Measurements from ENCODE around the gene MAD2L2. TPM values are rescaled to one million over a fixed set of nuclear protein-coding genes. Genes with fewer than 3 reads are reported as not detected.

Gene MAD2L2
- total and polyA plus RNA-seq, 2 donors (not counting 1 experiment from before 2014, with no cell fraction given) = 35.0 to 48.9 TPM

DNA sequence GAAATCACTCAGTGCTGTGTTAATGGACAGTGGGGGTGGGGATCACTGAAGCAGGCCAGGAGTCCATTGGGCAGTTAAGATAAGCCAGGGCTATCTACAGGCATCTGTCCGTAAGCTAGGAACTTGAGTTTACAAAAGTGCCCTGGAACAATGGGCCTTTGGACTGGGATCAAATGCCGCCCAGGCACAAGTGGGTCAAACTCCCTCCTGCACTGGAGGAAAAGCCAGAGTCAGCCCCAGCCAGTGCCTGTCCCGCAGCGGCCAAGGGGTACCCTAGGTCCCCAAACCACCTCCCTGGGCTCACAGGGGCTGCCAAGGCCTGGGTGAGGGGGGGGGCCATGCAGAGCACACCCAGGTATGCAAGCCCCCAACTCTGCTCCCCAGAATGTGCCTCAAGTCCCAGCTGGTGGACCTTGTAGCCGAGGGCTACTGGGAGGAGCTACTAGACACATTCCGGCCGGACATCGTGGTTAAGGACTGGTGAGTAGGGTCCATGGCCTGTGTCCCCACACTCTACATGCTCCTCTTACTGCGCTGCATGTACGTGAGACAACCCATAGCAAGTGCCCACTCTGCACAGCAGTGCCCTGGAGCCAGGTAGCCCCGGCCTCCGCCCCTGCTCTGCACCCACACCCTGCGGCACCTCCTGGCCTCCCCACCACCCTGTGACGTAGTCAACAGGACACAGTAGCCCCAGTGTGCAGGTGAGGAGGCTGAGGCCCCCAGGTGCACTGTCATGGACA, 9.2 kb downstream of the MAD2L2 start:
- Histone ChIP-seq H3K27ac (ENCODE audit: insufficient read depth, low read length) (no peak overlapping the region), H3K4me3 (replicated peaks in 1 of 4; ENCODE audit: control extremely low read depth in 1 of 4, insufficient read depth in 1 of 4, low read depth in 3 of 4, low read length in 4 of 4) (no peak overlapping the region), H3K4me2 (ENCODE audit: extremely low read depth, insufficient read depth, low read length) (no peak overlapping the region), H3K9me3 (ENCODE audit: control insufficient read depth, insufficient read depth, low read depth, low read length) (no peaks in the 10 kb centered on the region), H3K4me1 (ENCODE audit: control insufficient read depth, extremely low read depth, insufficient read depth, low read length) (no peaks in the 10 kb centered on the region), H2AFZ (ENCODE audit: low read length) (no peak overlapping the region), H3K9ac (ENCODE audit: insufficient read depth, low read length) (no peak overlapping the region), H3K36me3 (ENCODE audit: control insufficient read depth, insufficient read depth, low read length) (peaks cover 17% of the 10 kb centered on the region), H3K27me3 (ENCODE audit: control insufficient read depth, insufficient read depth, low read length) (no peaks in the 10 kb centered on the region), H4K20me1 (ENCODE audit: control insufficient read depth, extremely low read depth, insufficient read depth, low read length) (no peaks in the 10 kb centered on the region), H3K79me2 (ENCODE audit: control insufficient read depth, insufficient read depth, low read length) (no peaks in the 10 kb centered on the region)
- no peak for DNase-seq (ENCODE audit: low read depth in 2 of 2)
- TF ChIP-seq CTCF (conservative IDR thresholded peaks at IDR 0.05 in 1 of 2, IDR thresholded peaks at IDR 0.05 in 1 of 2; ENCODE audit: low read depth in 1 of 2, low read length in 2 of 2) (no peak), EZH2 (IDR thresholded peaks at IDR 0.05; ENCODE audit: low read length, missing control alignments) (no peak)

DNA sequence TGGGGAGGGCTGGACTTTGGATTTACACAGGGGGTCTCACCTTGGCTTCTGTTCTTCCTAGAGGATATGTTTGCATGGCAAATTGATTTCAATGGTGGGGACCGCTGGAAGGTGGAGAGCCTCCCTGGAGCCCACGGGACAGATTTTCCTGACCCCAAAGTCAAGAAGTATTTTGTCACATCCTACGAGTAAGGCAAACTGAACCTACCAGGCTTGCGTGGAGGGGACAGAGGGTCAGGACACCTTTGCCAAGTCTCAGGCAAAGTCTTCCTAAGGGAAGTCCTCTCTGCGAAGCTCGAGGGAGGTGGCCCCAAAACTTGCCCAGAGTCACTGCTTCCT, 9.8 kb downstream of the MAD2L2 start:
- Histone ChIP-seq H3K27me3 (ENCODE audit: control insufficient read depth, insufficient read depth, low read length) (no peaks in the 10 kb centered on the region), H2AFZ (ENCODE audit: low read length) (no peak overlapping the region), H3K36me3 (ENCODE audit: control insufficient read depth, insufficient read depth, low read length) (peaks cover 17% of the 10 kb centered on the region), H3K79me2 (ENCODE audit: control insufficient read depth, insufficient read depth, low read length) (no peaks in the 10 kb centered on the region), H4K20me1 (ENCODE audit: control insufficient read depth, extremely low read depth, insufficient read depth, low read length) (no peaks in the 10 kb centered on the region), H3K4me3 (replicated peaks in 1 of 4; ENCODE audit: control extremely low read depth in 1 of 4, insufficient read depth in 1 of 4, low read depth in 3 of 4, low read length in 4 of 4) (no peak overlapping the region), H3K9ac (ENCODE audit: insufficient read depth, low read length) (no peak overlapping the region), H3K4me1 (ENCODE audit: control insufficient read depth, extremely low read depth, insufficient read depth, low read length) (no peaks in the 10 kb centered on the region), H3K9me3 (ENCODE audit: control insufficient read depth, insufficient read depth, low read depth, low read length) (no peaks in the 10 kb centered on the region), H3K27ac (ENCODE audit: insufficient read depth, low read length) (no peak overlapping the region), H3K4me2 (ENCODE audit: extremely low read depth, insufficient read depth, low read length) (no peak overlapping the region)
- DNase-seq (ENCODE audit: low read depth in 2 of 2) = no peak
- TF ChIP-seq CTCF (conservative IDR thresholded peaks at IDR 0.05 in 1 of 2, IDR thresholded peaks at IDR 0.05 in 1 of 2; ENCODE audit: low read depth in 1 of 2, low read length in 2 of 2) (no peak), EZH2 (IDR thresholded peaks at IDR 0.05; ENCODE audit: low read length, missing control alignments) (no peak)

GRCh38 chr1:11670747-11671146, 10.2 kb downstream of the MAD2L2 start:
- Histone ChIP-seq H3K4me2 (ENCODE audit: extremely low read depth, insufficient read depth, low read length) (no peak overlapping the region), H3K9ac (ENCODE audit: insufficient read depth, low read length) (no peak overlapping the region), H4K20me1 (ENCODE audit: control insufficient read depth, extremely low read depth, insufficient read depth, low read length) (no peaks in the 10 kb centered on the region), H3K4me1 (ENCODE audit: control insufficient read depth, extremely low read depth, insufficient read depth, low read length) (no peaks in the 10 kb centered on the region), H2AFZ (ENCODE audit: low read length) (no peak overlapping the region), H3K27me3 (ENCODE audit: control insufficient read depth, insufficient read depth, low read length) (no peaks in the 10 kb centered on the region), H3K4me3 (replicated peaks in 1 of 4; ENCODE audit: control extremely low read depth in 1 of 4, insufficient read depth in 1 of 4, low read depth in 3 of 4, low read length in 4 of 4) (no peak overlapping the region), H3K27ac (ENCODE audit: insufficient read depth, low read length) (no peak overlapping the region), H3K79me2 (ENCODE audit: control insufficient read depth, insufficient read depth, low read length) (no peaks in the 10 kb centered on the region), H3K36me3 (ENCODE audit: control insufficient read depth, insufficient read depth, low read length) (peaks cover 14% of the 10 kb centered on the region), H3K9me3 (ENCODE audit: control insufficient read depth, insufficient read depth, low read depth, low read length) (no peaks in the 10 kb centered on the region)
- TF ChIP-seq CTCF (conservative IDR thresholded peaks at IDR 0.05 in 1 of 2, IDR thresholded peaks at IDR 0.05 in 1 of 2; ENCODE audit: low read depth in 1 of 2, low read length in 2 of 2) (no peak), EZH2 (IDR thresholded peaks at IDR 0.05; ENCODE audit: low read length, missing control alignments) (no peak)
- no peak for DNase-seq (ENCODE audit: low read depth in 2 of 2)

Measured in fibroblast of lung (primary cell).